A673 (cell line): Measurements from ENCODE around the gene UQCC2. TPM values are rescaled to one million over a fixed set of nuclear protein-coding genes. Genes with fewer than 3 reads are reported as not detected.

Experiments used
- BruUV-seq: library from RNA; stranded (reverse); fragments of 400-500 nt; replicated peaks from 2 replicates; lab custom pipeline; 2021; lab: Mats Ljungman, UMichigan
- CTCF ChIA-PET: fragments of 300-600 bp; sonication (Branson Sonifier 250); formaldehyde crosslinking; loops from one replicate; lab custom pipeline; 2022; ENCODE audit warnings: antibody characterized with exemption; lab: Charles Lee
- POLR2A ChIA-PET: fragments of 300-600 bp; sonication (Branson Sonifier 250); formaldehyde crosslinking; loops from one replicate; lab custom pipeline; 2022; ENCODE audit warnings: antibody characterized with exemption; ENCODE audit not compliant: low non-redundant PET; lab: Charles Lee
- DNase-seq: peaks from one replicate; pipeline ENCODE4 v3.0.0-alpha.2; 2015; ENCODE audit warnings: low spot score
- H3K27ac ChIP-seq: fragments of 200-600 bp; sonication (generic); 2 replicates; pipeline ENCODE4 v1.5.1; 2016; ENCODE audit warnings: mixed run types, low read depth, mild to moderate bottlenecking, mixed read lengths, antibody characterized with exemption, low read length; ENCODE audit not compliant: poor library complexity, severe bottlenecking
- H3K27me3 ChIP-seq: fragments of 200-600 bp; sonication (generic); replicated peaks from 2 replicates; pipeline ENCODE4 v1.6.1; 2017; ENCODE audit warnings: mixed run types, low read depth, mild to moderate bottlenecking, mixed read lengths, antibody characterized with exemption, low read length; ENCODE audit not compliant: insufficient read depth, poor library complexity
- H3K36me3 ChIP-seq: fragments of 200-600 bp; sonication (generic); 2 replicates; pipeline ENCODE4 v1.6.1; 2016; ENCODE audit warnings: mixed run types, mild to moderate bottlenecking, mixed read lengths, antibody characterized with exemption, low read length; ENCODE audit not compliant: insufficient read depth, poor library complexity, severe bottlenecking
- H3K4me1 ChIP-seq: fragments of 200-600 bp; sonication (generic); 2 replicates; pipeline ENCODE4 v1.6.1; 2017; ENCODE audit warnings: mixed run types, mild to moderate bottlenecking, mixed read lengths, antibody characterized with exemption, low read length; ENCODE audit not compliant: insufficient read depth, poor library complexity, severe bottlenecking
- H3K4me3 ChIP-seq: fragments of 200-600 bp; sonication (generic); 2 replicates; pipeline ENCODE4 v1.5.1; 2016; ENCODE audit warnings: low read depth, mixed run types, mild to moderate bottlenecking, mixed read lengths, low read length; ENCODE audit not compliant: poor library complexity, severe bottlenecking
- H3K9me3 ChIP-seq: fragments of 200-600 bp; sonication (generic); 2 replicates; pipeline ENCODE4 v1.6.1; 2016; ENCODE audit warnings: mixed run types, low read depth, mild to moderate bottlenecking, mixed read lengths, antibody characterized with exemption, low read length; ENCODE audit not compliant: poor library complexity, severe bottlenecking
- CTCF ChIP-seq: fragments of 300-800, 200-600 bp; sonication (generic); conservative IDR thresholded peaks from 2 replicates; pipeline ENCODE4 v1.5.1; 2017; ENCODE audit warnings: low read depth, mild to moderate bottlenecking, antibody characterized with exemption, low read length, moderate library complexity, mixed read lengths
- EZH2 ChIP-seq: fragments of 200-600 bp; sonication (generic); IDR thresholded peaks from 2 replicates; pipeline ENCODE4 v1.6.1; 2017; ENCODE audit warnings: borderline replicate concordance, low read depth, mild to moderate bottlenecking, mixed read lengths, antibody characterized with exemption, low read length; ENCODE audit not compliant: poor library complexity, severe bottlenecking
- intact Hi-C: fragments of 100-400 bp; cut with micrococcal nuclease; formaldehyde crosslinking; loops from one replicate; pipeline ENCODE4 v1.10.0; 2022; ENCODE audit not compliant: unreplicated experiment
- total RNA-seq: library from RNA; stranded (reverse); gene quantifications from 2 replicates; pipeline ENCODE4 v1.2.3, GENCODE V29; 2021

The UQCC2 gene
- total RNA-seq, 1 experiment from 2014 or later = 124 TPM

- Histone ChIP-seq H3K36me3 (no peaks in the 10 kb centered on the region), H3K27ac (no peak overlapping the region), H3K27me3 (no peaks in the 10 kb centered on the region), H3K4me1 (no peaks in the 10 kb centered on the region), H3K9me3 (no peaks in the 10 kb centered on the region), H3K4me3 (no peak overlapping the region)
- DNase-seq = no peak
- TF ChIP-seq EZH2 = no peak
- TF ChIP-seq CTCF = no peak
- intact Hi-C loops = no loop called here
- BruUV-seq = no TSS peak
- ChIA-PET CTCF (no interaction called here), POLR2A (no interaction called here)
Observed at GRCh38 chr6:33725222-33725621, 13.7 kb upstream of the UQCC2 start.

- H3K36me3 ChIP-seq = no peaks in the 10 kb centered on the region
- no peak for TF ChIP-seq EZH2
- no peak for TF ChIP-seq CTCF
- no peaks in the 10 kb centered on the region for H3K27me3 ChIP-seq
- no peak overlapping the region for H3K4me3 ChIP-seq
- POLR2A ChIA-PET = no interaction called here
- DNase-seq = no peak
- no TSS peak for BruUV-seq
- intact Hi-C loops = no loop called here
- CTCF ChIA-PET = interaction anchor here (1.6 kb wide), 1 partner anchor 24 kb away, joined by 6 read pairs; no protein-coding TSS in a partner anchor
- H3K4me1 ChIP-seq = no peaks in the 10 kb centered on the region
- H3K27ac ChIP-seq = no peak overlapping the region
- no peaks in the 10 kb centered on the region for H3K9me3 ChIP-seq
Observed at GRCh38 chr6:33724102-33725023, 12.9 kb upstream of the UQCC2 start.

- H3K9me3 ChIP-seq = no peaks in the 10 kb centered on the region
- no TSS peak for BruUV-seq
- CTCF ChIA-PET = interaction anchor here (1.6 kb wide), 1 partner anchor 23 kb away, joined by 6 read pairs; no protein-coding TSS in a partner anchor
- no peak for DNase-seq
- no peak overlapping the region for H3K27ac ChIP-seq
- TF ChIP-seq EZH2 = no peak
- H3K27me3 ChIP-seq = no peaks in the 10 kb centered on the region
- POLR2A ChIA-PET = no interaction called here
- intact Hi-C loops = no loop called here
- H3K4me3 ChIP-seq = no peak overlapping the region
- no peaks in the 10 kb centered on the region for H3K4me1 ChIP-seq
- H3K36me3 ChIP-seq = no peaks in the 10 kb centered on the region
Observed at GRCh38 chr6:33723371-33724085, 12.0 kb upstream of the UQCC2 start.
